ENCODE results near the gene C1QTNF9. TPM values are rescaled to one million over a fixed set of nuclear protein-coding genes. Genes with fewer than 3 reads are reported as not detected.

C1QTNF9 gene
- total RNA-seq, 1 donor from 2014 or later: not detected

GRCh38 chr13:24288870-24289269 is 20.5 kb upstream of the C1QTNF9 start:
- no peak overlapping the region for H3K9ac ChIP-seq
- no peaks in the 10 kb centered on the region for H3K79me2 ChIP-seq (ENCODE audit: low read depth)
- peaks cover 9% of the 10 kb centered on the region for H3K4me1 ChIP-seq
- Mint-ChIP-seq H3K9me3 (no peaks in the 10 kb centered on the region), H3K27me3 (ENCODE audit: insufficient read depth, low read depth) (peaks cover 2% of the 10 kb centered on the region), H3K4me1 (peaks cover 7% of the 10 kb centered on the region), H3K4me3 (no peak overlapping the region), H3K27ac (no peak overlapping the region), H3K36me3 (peaks cover 29% of the 10 kb centered on the region)
- TF ChIP-seq EZH2phosphoT487 (IDR thresholded peaks at IDR 0.05): no peak
- TF ChIP-seq EZH2 (IDR thresholded peaks at IDR 0.05): no peak
- no peak for TF ChIP-seq CTCF (IDR thresholded peaks at IDR 0.05)
- no peak overlapping the region for H3K4me3 ChIP-seq
- H3F3A ChIP-seq (ENCODE audit: low read depth): no peaks in the 10 kb centered on the region
- no peak for DNase-seq (ENCODE audit: low spot score)
- no peak overlapping the region for H2AFZ ChIP-seq (replicated peaks)
- no peaks in the 10 kb centered on the region for H3K36me3 ChIP-seq
- no peaks in the 10 kb centered on the region for H3K27me3 ChIP-seq
- H3K9me3 ChIP-seq (ENCODE audit: low read depth): no peaks in the 10 kb centered on the region
- no peak overlapping the region for H3K4me2 ChIP-seq
- no peaks in the 10 kb centered on the region for H4K20me1 ChIP-seq (ENCODE audit: low read depth)
- H3K27ac ChIP-seq: no peak overlapping the region

GRCh38 chr13:24290280-24290932 is 19.0 kb upstream of the C1QTNF9 start:
- H3K4me3 Mint-ChIP-seq: no peak overlapping the region
- Histone ChIP-seq H3K9ac (no peak overlapping the region), H3K4me3 (no peak overlapping the region), H3K27me3 (no peaks in the 10 kb centered on the region), H3K36me3 (no peaks in the 10 kb centered on the region), H3K4me2 (no peak overlapping the region), H3K27ac (no peak overlapping the region), H3F3A (ENCODE audit: low read depth) (no peaks in the 10 kb centered on the region), H3K79me2 (ENCODE audit: low read depth) (no peaks in the 10 kb centered on the region), H2AFZ (replicated peaks) (no peak overlapping the region), H4K20me1 (ENCODE audit: low read depth) (no peaks in the 10 kb centered on the region), H3K9me3 (ENCODE audit: low read depth) (no peaks in the 10 kb centered on the region), H3K4me1 (peaks cover 9% of the 10 kb centered on the region)
- TF ChIP-seq EZH2 (IDR thresholded peaks at IDR 0.05) (no peak), EZH2phosphoT487 (IDR thresholded peaks at IDR 0.05) (no peak), CTCF (IDR thresholded peaks at IDR 0.05) (no peak)
- peaks cover 30% of the 10 kb centered on the region for H3K36me3 Mint-ChIP-seq
- H3K9me3 Mint-ChIP-seq: no peaks in the 10 kb centered on the region
- H3K4me1 Mint-ChIP-seq: peaks cover 11% of the 10 kb centered on the region
- H3K27me3 Mint-ChIP-seq (ENCODE audit: insufficient read depth, low read depth): peaks cover 2% of the 10 kb centered on the region
- H3K27ac Mint-ChIP-seq: no peak overlapping the region
- no peak for DNase-seq (ENCODE audit: low spot score)

GRCh38 chr13:24292481-24292880 is 16.9 kb upstream of the C1QTNF9 start:
- no peak overlapping the region for H3K27ac Mint-ChIP-seq
- Histone ChIP-seq H3K27me3 (no peaks in the 10 kb centered on the region), H3K4me2 (no peak overlapping the region), H3K9ac (no peak overlapping the region), H3K36me3 (no peaks in the 10 kb centered on the region), H3K4me3 (no peak overlapping the region), H3K4me1 (peaks cover 9% of the 10 kb centered on the region), H2AFZ (replicated peaks) (no peak overlapping the region), H3K27ac (no peak overlapping the region), H3K79me2 (ENCODE audit: low read depth) (no peaks in the 10 kb centered on the region), H4K20me1 (ENCODE audit: low read depth) (no peaks in the 10 kb centered on the region), H3F3A (ENCODE audit: low read depth) (no peaks in the 10 kb centered on the region), H3K9me3 (ENCODE audit: low read depth) (no peaks in the 10 kb centered on the region)
- H3K4me3 Mint-ChIP-seq: no peak overlapping the region
- H3K9me3 Mint-ChIP-seq: no peaks in the 10 kb centered on the region
- DNase-seq (ENCODE audit: low spot score): no peak
- H3K36me3 Mint-ChIP-seq: peaks cover 40% of the 10 kb centered on the region
- H3K4me1 Mint-ChIP-seq: peaks cover 11% of the 10 kb centered on the region
- H3K27me3 Mint-ChIP-seq (ENCODE audit: insufficient read depth, low read depth): peaks cover 2% of the 10 kb centered on the region
- no peak for TF ChIP-seq EZH2phosphoT487 (IDR thresholded peaks at IDR 0.05)
- no peak for TF ChIP-seq CTCF (IDR thresholded peaks at IDR 0.05)
- no peak for TF ChIP-seq EZH2 (IDR thresholded peaks at IDR 0.05)
